Neural progenitor cell (in vitro differentiated cells): Measurements from ENCODE around the gene SPATA6. TPM values are rescaled to one million over a fixed set of nuclear protein-coding genes. Genes with fewer than 3 reads are reported as not detected.

Experiments used
- DNase-seq: peaks from one replicate; pipeline ENCODE4 v3.0.0-alpha.2; 2016; ENCODE audit warnings: low spot score
- H2AFZ ChIP-seq: fragments of 200-600 bp; sonication (generic); replicated peaks from 2 replicates; pipeline ENCODE4 v1.6.1; 2016; ENCODE audit warnings: antibody characterized with exemption
- H3F3A ChIP-seq: fragments of 200-600 bp; sonication (generic); 2 replicates; pipeline ENCODE4 v1.6.1; 2016; ENCODE audit warnings: antibody characterized with exemption, low read depth
- H3K27ac ChIP-seq: fragments of 200-600 bp; sonication (generic); 2 replicates; pipeline ENCODE4 v1.5.1; 2016; ENCODE audit warnings: mild to moderate bottlenecking
- H3K27me3 ChIP-seq: fragments of 200-600 bp; sonication (generic); 2 replicates; pipeline ENCODE4 v1.6.1; 2016; ENCODE audit warnings: mild to moderate bottlenecking, moderate library complexity
- H3K36me3 ChIP-seq: fragments of 200-600 bp; sonication (generic); 2 replicates; pipeline ENCODE4 v1.5.1; 2016
- H3K4me1 ChIP-seq: fragments of 200-600 bp; sonication (generic); 2 replicates; pipeline ENCODE4 v1.6.1; 2016; ENCODE audit warnings: mixed run types
- H3K4me2 ChIP-seq: fragments of 200-600 bp; sonication (generic); 2 replicates; pipeline ENCODE4 v1.6.1; 2016
- H3K4me3 ChIP-seq: fragments of 200-600 bp; sonication (generic); 2 replicates; pipeline ENCODE4 v1.5.1; 2016
- H3K79me2 ChIP-seq: fragments of 200-600 bp; sonication (generic); 2 replicates; pipeline ENCODE4 v1.6.1; 2016; ENCODE audit warnings: low read depth
- H3K9ac ChIP-seq: fragments of 200-600 bp; sonication (generic); 2 replicates; pipeline ENCODE4 v1.6.1; 2016
- H3K9me3 ChIP-seq: fragments of 200-600 bp; sonication (generic); 2 replicates; pipeline ENCODE4 v1.5.1; 2016; ENCODE audit warnings: low read depth
- H4K20me1 ChIP-seq: fragments of 200-600 bp; sonication (generic); 2 replicates; pipeline ENCODE4 v1.6.1; 2016; ENCODE audit warnings: low read depth
- H3K27ac Mint-ChIP-seq: 3 replicates; pipeline ENCODE4 v1.8.0; 2021; ENCODE audit warnings: mixed read lengths
- H3K27me3 Mint-ChIP-seq: 2 replicates; pipeline ENCODE4 v1.8.0; 2022; ENCODE audit warnings: low read depth, mild to moderate bottlenecking, inconsistent platforms, moderate library complexity, mixed read lengths; ENCODE audit not compliant: insufficient read depth
- H3K36me3 Mint-ChIP-seq: 3 replicates; pipeline ENCODE4 v1.8.0; 2021; ENCODE audit warnings: mixed read lengths
- H3K4me1 Mint-ChIP-seq: 3 replicates; pipeline ENCODE4 v1.8.0; 2021; ENCODE audit warnings: mixed read lengths
- H3K4me3 Mint-ChIP-seq: 3 replicates; pipeline ENCODE4 v1.8.0; 2021; ENCODE audit warnings: mild to moderate bottlenecking, moderate library complexity, mixed read lengths
- H3K9me3 Mint-ChIP-seq: 3 replicates; pipeline ENCODE4 v1.8.0; 2020; ENCODE audit warnings: mixed read lengths
- CTCF ChIP-seq: fragments of 200-600 bp; sonication (generic); IDR thresholded peaks from 2 replicates; pipeline ENCODE4 v1.5.1; 2017; ENCODE audit warnings: antibody characterized with exemption, mild to moderate bottlenecking
- EZH2 ChIP-seq: fragments of 200-600 bp; sonication (generic); IDR thresholded peaks from 2 replicates; pipeline ENCODE4 v1.6.1; 2017; ENCODE audit warnings: antibody characterized with exemption, mild to moderate bottlenecking, moderate library complexity
- EZH2phosphoT487 ChIP-seq: fragments of 200-600 bp; sonication (generic); IDR thresholded peaks from 2 replicates; pipeline ENCODE4 v1.6.1; 2017; ENCODE audit warnings: antibody characterized with exemption
- total RNA-seq: library from RNA; depleted of rRNA; stranded (reverse); fragments of >200 nt; gene quantifications from 2 replicates; pipeline ENCODE4 v1.2.3, GENCODE V29; 2015; ENCODE audit warnings: low replicate concordance

The SPATA6 gene
- total RNA-seq, 1 donor from 2014 or later: 33.5 TPM

- no peaks in the 10 kb centered on the region for H3K27me3 Mint-ChIP-seq
- H3K4me2 ChIP-seq: no peak overlapping the region
- H3K36me3 Mint-ChIP-seq: peaks cover 5% of the 10 kb centered on the region
- DNase-seq: no peak
- no peaks in the 10 kb centered on the region for H3K79me2 ChIP-seq
- no peaks in the 10 kb centered on the region for H3K9me3 ChIP-seq
- H3K4me3 Mint-ChIP-seq: no peak overlapping the region
- no peaks in the 10 kb centered on the region for H3K4me1 Mint-ChIP-seq
- H3K36me3 ChIP-seq: no peaks in the 10 kb centered on the region
- no peaks in the 10 kb centered on the region for H3K4me1 ChIP-seq
- H3K9me3 Mint-ChIP-seq: peaks cover 2% of the 10 kb centered on the region
- H2AFZ ChIP-seq: no peak overlapping the region
- H3K9ac ChIP-seq: no peak overlapping the region
- no peak overlapping the region for H3K4me3 ChIP-seq
- no peaks in the 10 kb centered on the region for H3K27me3 ChIP-seq
- no peak overlapping the region for H3K27ac Mint-ChIP-seq
- TF ChIP-seq CTCF (no peak), EZH2phosphoT487 (no peak), EZH2 (no peak)
- H3F3A ChIP-seq: no peaks in the 10 kb centered on the region
- no peak overlapping the region for H3K27ac ChIP-seq
- H4K20me1 ChIP-seq: no peaks in the 10 kb centered on the region
These were observed 205.4 kb downstream of the SPATA6 start for GRCh38 chr1:48266576-48266975.

- H3K4me3 ChIP-seq: no peak overlapping the region
- no peak overlapping the region for H3K27ac ChIP-seq
- H3F3A ChIP-seq: no peaks in the 10 kb centered on the region
- TF ChIP-seq EZH2phosphoT487: no peak
- TF ChIP-seq EZH2: no peak
- H3K4me1 ChIP-seq: no peaks in the 10 kb centered on the region
- Mint-ChIP-seq H3K9me3 (peaks cover 2% of the 10 kb centered on the region), H3K27me3 (no peaks in the 10 kb centered on the region), H3K4me1 (no peaks in the 10 kb centered on the region), H3K4me3 (no peak overlapping the region), H3K27ac (no peak overlapping the region), H3K36me3 (peaks cover 5% of the 10 kb centered on the region)
- H3K27me3 ChIP-seq: no peaks in the 10 kb centered on the region
- H3K9me3 ChIP-seq: no peaks in the 10 kb centered on the region
- no peak overlapping the region for H3K9ac ChIP-seq
- H3K79me2 ChIP-seq: no peaks in the 10 kb centered on the region
- no peak overlapping the region for H3K4me2 ChIP-seq
- no peak overlapping the region for H2AFZ ChIP-seq
- no peaks in the 10 kb centered on the region for H4K20me1 ChIP-seq
- DNase-seq: no peak
- no peaks in the 10 kb centered on the region for H3K36me3 ChIP-seq
These were observed 209.0 kb downstream of the SPATA6 start for GRCh38 chr1:48263041-48263440.

GRCh38 chr1:48261881-48262400 is 210.1 kb downstream of the SPATA6 start:
- H3K36me3 ChIP-seq: no peaks in the 10 kb centered on the region
- H3K4me2 ChIP-seq: no peak overlapping the region
- no peak overlapping the region for H3K4me3 Mint-ChIP-seq
- H3K9me3 Mint-ChIP-seq: no peaks in the 10 kb centered on the region
- no peaks in the 10 kb centered on the region for H3K9me3 ChIP-seq
- peaks cover 1% of the 10 kb centered on the region for H3K36me3 Mint-ChIP-seq
- no peak for DNase-seq
- H3F3A ChIP-seq: no peaks in the 10 kb centered on the region
- no peak for TF ChIP-seq EZH2phosphoT487
- no peak for TF ChIP-seq CTCF
- TF ChIP-seq EZH2: no peak
- H3K27ac ChIP-seq: no peak overlapping the region
- no peak overlapping the region for H3K27ac Mint-ChIP-seq
- H3K4me1 Mint-ChIP-seq: no peaks in the 10 kb centered on the region
- no peaks in the 10 kb centered on the region for H4K20me1 ChIP-seq
- no peak overlapping the region for H2AFZ ChIP-seq
- H3K4me1 ChIP-seq: no peaks in the 10 kb centered on the region
- no peaks in the 10 kb centered on the region for H3K27me3 Mint-ChIP-seq
- no peak overlapping the region for H3K9ac ChIP-seq
- no peak overlapping the region for H3K4me3 ChIP-seq
- no peaks in the 10 kb centered on the region for H3K79me2 ChIP-seq
- H3K27me3 ChIP-seq: no peaks in the 10 kb centered on the region

- H3K27ac Mint-ChIP-seq: no peak overlapping the region
- no peaks in the 10 kb centered on the region for H3K4me1 Mint-ChIP-seq
- no peaks in the 10 kb centered on the region for H3K9me3 ChIP-seq
- H3K4me3 Mint-ChIP-seq: no peak overlapping the region
- no peaks in the 10 kb centered on the region for H3K36me3 ChIP-seq
- H3K4me3 ChIP-seq: no peak overlapping the region
- no peaks in the 10 kb centered on the region for H4K20me1 ChIP-seq
- no peak overlapping the region for H2AFZ ChIP-seq
- H3K4me2 ChIP-seq: no peak overlapping the region
- H3K79me2 ChIP-seq: no peaks in the 10 kb centered on the region
- H3K9ac ChIP-seq: no peak overlapping the region
- TF ChIP-seq EZH2phosphoT487 (no peak), CTCF (no peak), EZH2 (no peak)
- no peaks in the 10 kb centered on the region for H3F3A ChIP-seq
- no peaks in the 10 kb centered on the region for H3K4me1 ChIP-seq
- H3K27me3 Mint-ChIP-seq: no peaks in the 10 kb centered on the region
- no peak overlapping the region for H3K27ac ChIP-seq
- H3K27me3 ChIP-seq: no peaks in the 10 kb centered on the region
- no peaks in the 10 kb centered on the region for H3K9me3 Mint-ChIP-seq
- no peak for DNase-seq
- no peaks in the 10 kb centered on the region for H3K36me3 Mint-ChIP-seq
These were observed 213.9 kb downstream of the SPATA6 start for GRCh38 chr1:48258106-48258505.
